ENCODE measurements around the gene INSM2.
A peak's percentile ranks its signal among the peaks of the same experiment; 100 is the strongest.

GRCh38 chr14:35553808-35554207, 19.8 kb downstream of the INSM2 start:
- TF ChIP-seq GABPA (IDR thresholded peaks at IDR 0.05 in 1 of 2, conservative IDR thresholded peaks at IDR 0.05 in 1 of 2) (no peak), EGR1 (IDR thresholded peaks at IDR 0.05; ENCODE audit: low read depth in 2 of 2) (no peak), CTCF (IDR thresholded peaks at IDR 0.05; ENCODE audit: low read depth, low read length, missing input control) (no peak), NR2F2 (IDR thresholded peaks at IDR 0.05) (no peak), ZBTB33 (IDR thresholded peaks at IDR 0.05) (no peak), RAD21 (IDR thresholded peaks at IDR 0.05) (no peak), TAF1 (conservative IDR thresholded peaks at IDR 0.05) (no peak), REST (IDR thresholded peaks at IDR 0.05) (peak; percentile 34), JUND (IDR thresholded peaks at IDR 0.05) (no peak), SP1 (IDR thresholded peaks at IDR 0.05) (no peak), YY1 (IDR thresholded peaks at IDR 0.05) (no peak), FOXA1 (IDR thresholded peaks at IDR 0.05) (no peak)
- TF ChIP-seq, protein P1, sequence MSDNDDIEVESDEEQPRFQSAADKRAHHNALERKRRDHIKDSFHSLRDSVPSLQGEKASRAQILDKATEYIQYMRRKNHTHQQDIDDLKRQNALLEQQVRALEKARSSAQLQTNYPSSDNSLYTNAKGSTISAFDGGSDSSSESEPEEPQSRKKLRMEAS (IDR thresholded peaks at IDR 0.05): no peak
